NCI-H226 (cell line): ENCODE results near the gene KLHL29.
"Not testable (repeated sequence)": the region's sequence is repeated elsewhere in the genome, so short reads cannot be mapped to it uniquely, and the experiment has no call there.

ENCODE experiments used
- DNase-seq: peaks from one replicate; pipeline ENCODE4 v3.0.0-alpha.2; 2015

The KLHL29 gene

DNA sequence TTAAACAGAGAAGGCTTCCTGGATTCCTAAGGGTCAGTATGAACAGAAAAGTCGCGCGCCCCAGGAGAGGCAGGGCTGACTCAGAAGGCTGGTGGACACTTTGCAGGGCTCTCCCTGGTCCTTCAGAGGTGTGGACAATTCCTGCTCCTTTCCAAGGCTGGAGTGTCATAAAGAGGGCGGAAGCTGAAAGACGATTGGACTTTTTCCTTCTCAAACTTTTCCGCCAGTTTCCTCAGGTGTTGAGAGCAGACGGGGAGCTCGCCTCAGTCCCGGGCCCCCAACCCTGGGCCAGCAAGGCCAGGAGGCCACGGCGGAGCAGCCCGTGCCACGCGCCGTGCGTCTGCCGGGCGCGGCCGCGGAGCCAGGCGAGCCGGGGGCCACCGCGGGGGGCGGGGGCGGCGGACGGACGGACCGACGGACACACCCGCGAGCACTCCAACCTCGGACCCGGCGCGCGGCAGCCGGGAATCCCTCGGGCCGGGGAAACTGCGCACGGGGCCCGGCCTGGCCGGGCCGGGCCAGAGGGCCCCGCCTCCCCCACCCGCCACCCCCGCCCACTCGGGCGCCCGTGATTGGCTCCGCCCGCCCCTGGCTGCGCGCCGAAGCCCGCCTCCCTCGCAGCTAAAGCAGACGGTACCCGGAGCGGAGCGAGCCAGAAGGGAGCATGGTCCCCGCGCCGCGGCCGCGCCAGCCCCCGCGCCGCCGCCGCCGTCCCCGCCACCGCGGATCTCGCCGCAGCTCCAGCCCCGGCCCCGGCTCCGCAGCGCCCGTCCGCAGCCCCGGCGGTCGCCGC lies at the start of gene KLHL29:
Gene KLHL29, plus strand, starts transcription at position 629 of the 793 bp plus-strand sequence. CDS start 177,018 bp downstream, outside the sequence.
- peak; percentile 66 for DNase-seq

DNA sequence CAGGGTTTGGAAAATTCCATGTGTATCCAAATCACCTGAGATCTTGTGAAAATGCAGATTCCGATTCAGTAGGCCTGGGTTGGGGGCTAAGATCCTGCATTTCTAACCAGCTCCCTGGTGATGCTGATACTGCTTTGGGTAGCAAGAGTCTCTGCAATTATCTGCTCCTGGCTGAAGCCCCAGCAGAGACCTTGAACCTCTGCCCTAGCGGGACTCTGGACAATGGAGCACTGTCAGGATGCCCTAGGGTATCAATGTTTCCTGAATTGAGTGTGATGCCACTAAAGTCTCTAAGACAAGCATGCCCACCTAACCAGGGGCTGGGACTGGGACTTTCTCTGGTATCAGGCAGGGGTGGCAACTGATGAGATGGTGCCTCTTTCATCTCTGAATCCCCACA lies 49.4 kb upstream of the KLHL29 start:
- no peak for DNase-seq

DNA sequence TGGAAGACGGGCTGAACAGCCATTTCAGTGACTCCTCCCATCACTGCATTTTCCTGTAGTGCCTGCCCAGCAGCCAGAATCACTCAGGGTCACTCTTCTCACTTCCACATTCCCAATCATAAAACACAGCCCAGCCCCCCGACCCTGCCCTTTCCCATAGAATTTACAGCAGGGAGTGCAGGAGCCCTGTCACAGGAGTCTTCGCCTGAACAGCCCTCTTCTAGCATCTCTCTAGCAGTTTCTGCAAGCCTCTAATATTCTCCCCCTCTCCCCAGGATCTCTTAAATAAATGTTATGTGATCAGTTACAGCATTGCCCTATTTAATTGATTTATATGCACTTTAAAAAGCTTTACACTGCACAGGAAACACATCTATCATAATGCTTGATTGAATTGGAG lies 42.9 kb upstream of the KLHL29 start:
- DNase-seq = no peak

DNA sequence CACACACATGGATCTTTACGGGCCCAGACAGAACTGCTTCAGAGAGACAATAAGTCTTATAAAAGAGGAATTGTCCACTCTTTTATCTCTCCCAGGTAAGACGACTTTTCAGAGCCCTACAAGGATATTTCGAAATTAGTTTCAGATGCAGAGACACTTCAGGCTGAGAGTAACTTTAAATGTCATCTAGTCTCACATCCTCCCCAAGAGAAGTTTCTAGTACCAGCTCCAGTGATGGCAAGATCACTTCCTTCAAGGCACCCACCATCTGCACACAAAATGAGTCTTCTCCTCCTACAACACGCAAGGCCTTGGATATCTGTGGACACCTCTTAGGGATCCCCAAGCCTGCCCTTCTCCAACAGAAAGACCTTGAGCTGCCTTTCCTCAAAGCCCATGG lies 39.0 kb upstream of the KLHL29 start:
- DNase-seq = no peak

DNA sequence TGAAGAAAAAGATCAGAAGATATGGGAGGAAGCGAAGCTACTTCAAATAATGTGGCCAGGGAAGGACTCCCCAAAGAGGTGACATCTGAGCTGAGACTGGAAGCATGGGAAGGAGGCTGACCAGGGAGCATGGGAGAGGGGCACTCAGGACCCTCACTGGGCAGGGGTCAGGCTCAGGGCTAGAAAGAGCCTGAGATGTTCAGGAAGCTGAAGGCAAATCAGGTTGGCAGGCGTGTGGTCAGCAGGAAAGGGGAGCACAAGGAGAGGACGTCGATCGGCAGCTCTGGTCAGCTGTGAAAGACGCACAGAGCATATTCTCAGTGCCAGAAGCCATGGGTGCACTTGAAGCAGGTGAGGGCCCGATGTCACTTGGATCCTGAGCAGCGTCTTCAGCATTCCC lies 38.2 kb upstream of the KLHL29 start:
- no peak for DNase-seq

DNA sequence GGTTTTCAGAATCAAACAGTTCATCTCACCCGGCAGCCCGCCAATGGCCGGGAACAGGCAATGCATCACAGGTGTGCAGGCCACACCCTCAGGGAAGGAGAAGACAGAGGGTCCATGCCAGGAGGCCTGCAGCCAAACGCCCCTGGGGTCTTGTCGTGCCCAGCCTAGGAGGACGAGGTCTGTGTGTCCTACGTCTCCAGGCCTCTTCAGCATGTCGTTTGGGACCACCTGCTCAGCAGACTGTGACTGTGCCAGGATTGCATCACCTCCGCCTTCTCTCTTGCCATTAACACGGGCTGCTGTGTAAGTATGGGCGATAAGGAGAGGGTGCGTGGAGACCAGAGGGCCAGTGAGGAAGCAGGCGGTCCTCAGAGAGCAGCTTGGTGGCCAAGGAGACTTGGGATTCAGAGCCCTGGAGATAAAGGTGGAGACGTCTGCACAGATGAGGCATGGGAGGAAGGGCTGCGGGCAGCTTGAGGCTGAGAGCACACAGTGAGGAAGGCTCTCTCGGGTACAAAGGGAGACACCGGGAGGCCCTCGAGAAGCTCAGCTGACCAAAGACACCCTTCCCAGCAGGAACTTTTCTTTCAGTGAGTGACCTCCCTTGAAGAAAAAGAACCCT lies 37.4 kb upstream of the KLHL29 start:
- no peak for DNase-seq

DNA sequence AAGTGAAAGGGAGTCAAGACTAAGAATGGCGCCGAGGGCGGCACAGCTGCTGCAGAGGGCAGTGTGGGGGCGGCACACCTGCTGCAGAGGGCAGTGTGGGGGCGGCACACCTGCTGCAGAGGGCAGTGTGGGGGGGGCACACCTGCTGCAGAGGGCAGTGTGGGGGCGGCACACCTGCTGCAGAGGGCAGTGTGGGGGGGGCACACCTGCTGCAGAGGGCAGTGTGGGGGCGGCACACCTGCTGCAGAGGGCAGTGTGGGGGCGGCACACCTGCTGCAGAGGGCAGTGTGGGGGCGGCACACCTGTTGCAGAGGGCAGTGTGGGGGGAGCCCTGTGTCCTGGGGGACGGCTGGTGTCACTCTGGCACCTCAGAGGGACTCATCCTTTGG lies 36.9 kb upstream of the KLHL29 start:
- DNase-seq = not testable (repeated sequence)

DNA sequence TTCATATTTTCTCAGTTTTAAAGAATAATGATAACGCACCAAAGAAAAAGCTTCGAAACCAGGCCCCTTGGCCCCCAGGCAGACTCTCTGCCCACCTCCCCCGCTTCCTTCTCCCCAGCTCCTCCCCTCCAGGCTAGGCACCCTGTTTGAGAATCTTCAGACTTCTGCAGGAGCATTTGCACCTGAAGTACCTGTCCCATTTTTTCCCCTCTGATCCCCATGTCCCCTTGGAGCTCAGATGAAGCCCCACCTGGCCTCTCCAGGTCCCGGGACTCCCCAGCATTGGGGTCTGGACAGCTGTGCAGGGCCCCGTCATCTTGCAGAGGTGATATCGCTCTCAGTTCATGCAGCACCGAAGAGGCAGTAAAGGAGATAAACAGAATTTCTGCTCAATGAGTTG lies 35.5 kb upstream of the KLHL29 start:
- DNase-seq = no peak

DNA sequence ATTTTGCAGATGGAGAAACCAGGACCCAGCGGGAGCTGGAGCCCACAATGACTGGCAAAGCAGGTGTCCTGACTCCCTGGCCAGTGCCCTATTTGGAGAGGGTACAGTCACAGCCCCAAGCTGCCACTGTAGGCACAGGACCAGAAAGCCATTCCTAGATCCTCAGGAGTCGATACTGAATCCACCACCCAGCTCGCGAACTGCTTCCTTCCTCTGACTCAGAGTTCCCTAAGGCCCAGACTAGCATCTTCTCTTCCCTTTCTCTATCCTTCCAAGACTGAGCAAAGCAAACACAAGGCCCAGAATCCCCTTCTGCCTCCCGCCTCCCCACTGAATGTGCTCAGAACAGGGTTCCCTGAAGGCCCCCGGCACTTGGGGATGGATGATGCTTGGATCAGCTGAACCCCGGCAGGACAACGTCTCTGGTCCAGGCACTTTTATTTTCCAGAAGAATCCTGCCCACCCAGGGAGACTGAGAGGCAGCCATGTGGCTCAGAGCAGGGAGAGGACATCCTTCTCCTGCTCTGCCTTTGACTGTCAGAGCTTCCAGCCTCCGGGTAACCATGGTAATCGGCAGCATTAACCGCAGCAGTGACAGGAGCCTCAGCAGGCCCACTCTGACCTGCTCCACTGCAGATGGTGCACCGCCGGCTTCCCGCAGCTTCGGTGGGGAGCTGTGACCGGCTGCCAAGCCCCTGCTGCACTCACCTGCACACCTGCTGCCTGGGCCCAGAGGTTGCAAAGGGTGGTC lies 34.8 kb upstream of the KLHL29 start:
- no peak for DNase-seq

DNA sequence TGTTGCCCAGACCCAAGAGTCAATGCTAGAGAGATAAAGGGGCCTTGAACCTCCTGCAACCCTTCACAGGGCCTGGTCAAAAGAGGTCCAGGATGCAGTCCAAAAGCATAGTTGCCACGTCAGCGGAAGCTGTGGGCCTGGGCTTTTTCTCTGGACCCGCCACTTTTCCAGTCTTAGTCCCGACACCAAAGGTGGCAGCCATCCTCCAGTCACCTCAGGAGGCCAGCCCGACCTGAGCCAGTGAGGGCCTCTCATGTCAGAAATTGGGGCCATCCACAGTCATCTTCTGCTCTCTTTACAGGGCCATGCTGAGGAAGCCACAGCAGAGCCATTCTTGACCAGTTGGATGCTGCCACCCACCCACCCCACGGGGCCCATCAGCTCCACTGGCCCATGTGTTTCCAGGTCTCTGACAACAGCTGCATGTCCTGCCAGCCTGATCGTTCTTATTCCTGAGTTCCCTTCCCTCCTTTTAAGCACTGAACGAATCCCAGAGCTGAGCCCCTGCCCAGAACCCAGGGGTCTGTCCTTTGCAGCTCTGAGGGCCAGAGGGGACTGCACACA lies 34.1 kb upstream of the KLHL29 start:
- DNase-seq = no peak

DNA sequence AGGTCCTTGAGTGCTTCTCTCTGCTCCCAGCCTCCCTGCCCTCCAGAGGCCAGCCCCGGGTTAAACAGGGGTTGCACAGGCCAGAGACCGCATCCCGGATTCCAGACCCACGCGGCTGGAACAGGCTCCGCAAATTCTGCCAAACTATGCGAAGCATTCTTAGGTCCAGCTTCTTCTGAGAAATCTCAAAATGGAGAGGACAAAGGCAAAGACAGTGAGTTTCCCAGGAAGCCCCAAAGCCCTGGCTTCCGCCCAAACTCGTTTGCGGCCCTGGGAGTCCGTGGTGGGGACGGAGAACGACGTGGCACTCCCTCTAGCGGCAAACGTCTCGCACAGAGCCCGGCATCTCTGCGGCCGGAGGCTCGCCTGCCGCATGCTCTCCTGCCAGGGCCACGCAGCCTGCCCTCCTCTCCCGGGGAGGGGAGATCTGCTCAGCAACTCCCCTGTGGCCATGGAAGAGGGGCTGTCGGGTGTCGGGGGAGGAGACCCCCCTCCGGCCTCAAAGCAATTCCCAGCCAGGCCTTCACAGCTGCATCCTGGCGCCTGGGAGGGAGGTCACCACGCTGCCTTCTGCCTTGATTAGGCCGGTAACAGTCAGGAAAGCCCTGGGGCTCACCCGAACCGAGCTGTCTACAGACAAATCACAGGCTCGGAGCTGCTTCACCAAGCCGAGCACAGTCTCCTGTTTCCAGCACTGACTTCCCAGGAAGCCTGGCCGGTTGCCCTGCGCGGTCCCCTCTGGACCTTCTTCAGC lies 33.4 kb upstream of the KLHL29 start:
- DNase-seq = peak; percentile 57

DNA sequence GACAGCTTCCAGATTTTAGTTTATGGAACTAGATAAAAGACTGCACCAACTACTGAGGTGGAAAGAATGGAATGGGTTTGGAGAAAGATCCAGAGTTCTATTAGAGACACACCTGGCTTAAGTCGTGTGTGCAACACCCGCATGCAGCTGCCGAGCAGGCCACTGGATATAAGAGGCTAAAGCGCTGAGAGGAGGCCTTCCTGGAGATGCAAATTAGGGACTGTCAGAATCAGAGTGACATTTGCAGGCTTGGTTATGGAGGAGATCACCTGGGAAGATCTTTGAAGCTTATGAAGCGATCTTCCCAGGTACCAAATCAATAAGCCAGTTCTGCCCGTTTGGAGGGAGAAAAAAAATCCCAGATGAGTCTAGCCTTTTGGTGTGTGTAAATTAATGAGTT lies 30.4 kb upstream of the KLHL29 start:
- no peak for DNase-seq

DNA sequence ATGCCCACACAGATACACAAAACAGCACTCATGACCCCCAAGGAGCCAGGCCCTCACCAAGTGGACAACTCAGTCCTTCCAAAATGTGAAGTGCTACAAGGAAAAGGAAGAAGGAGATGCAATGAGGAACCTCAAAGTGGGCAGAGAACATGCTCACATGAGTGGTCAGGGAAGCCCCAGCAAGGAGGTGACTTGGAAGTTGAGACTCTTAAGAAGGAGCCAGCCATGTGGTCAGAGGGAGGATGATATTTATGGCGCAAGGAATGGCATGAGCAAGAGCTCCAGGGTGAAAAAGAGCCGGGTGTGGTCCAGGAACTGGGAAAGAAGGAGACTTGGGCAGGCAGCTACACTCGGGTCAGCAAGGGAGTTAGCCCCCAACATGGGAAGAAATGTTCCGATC lies 30.0 kb upstream of the KLHL29 start:
- no peak for DNase-seq

DNA sequence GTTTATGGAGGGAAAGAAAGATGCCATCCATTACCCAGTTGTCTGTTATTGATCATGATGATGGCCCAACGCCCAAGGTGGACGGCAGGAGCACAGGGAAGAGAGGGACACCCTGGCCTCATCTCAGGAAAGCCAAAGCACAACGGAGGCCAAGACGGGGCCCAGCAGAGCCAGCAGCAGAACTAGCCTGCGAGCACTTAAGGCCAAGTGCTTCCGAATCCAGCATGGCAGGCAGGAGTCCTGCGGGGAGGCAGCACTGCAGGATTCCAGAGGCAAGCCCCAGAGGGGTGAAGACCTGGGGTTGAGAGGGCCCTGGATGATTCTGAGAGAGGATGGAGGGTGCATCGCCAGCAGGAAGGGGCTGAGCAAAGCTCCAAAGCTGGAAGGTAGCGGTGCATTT lies 28.3 kb upstream of the KLHL29 start:
- DNase-seq = no peak

DNA sequence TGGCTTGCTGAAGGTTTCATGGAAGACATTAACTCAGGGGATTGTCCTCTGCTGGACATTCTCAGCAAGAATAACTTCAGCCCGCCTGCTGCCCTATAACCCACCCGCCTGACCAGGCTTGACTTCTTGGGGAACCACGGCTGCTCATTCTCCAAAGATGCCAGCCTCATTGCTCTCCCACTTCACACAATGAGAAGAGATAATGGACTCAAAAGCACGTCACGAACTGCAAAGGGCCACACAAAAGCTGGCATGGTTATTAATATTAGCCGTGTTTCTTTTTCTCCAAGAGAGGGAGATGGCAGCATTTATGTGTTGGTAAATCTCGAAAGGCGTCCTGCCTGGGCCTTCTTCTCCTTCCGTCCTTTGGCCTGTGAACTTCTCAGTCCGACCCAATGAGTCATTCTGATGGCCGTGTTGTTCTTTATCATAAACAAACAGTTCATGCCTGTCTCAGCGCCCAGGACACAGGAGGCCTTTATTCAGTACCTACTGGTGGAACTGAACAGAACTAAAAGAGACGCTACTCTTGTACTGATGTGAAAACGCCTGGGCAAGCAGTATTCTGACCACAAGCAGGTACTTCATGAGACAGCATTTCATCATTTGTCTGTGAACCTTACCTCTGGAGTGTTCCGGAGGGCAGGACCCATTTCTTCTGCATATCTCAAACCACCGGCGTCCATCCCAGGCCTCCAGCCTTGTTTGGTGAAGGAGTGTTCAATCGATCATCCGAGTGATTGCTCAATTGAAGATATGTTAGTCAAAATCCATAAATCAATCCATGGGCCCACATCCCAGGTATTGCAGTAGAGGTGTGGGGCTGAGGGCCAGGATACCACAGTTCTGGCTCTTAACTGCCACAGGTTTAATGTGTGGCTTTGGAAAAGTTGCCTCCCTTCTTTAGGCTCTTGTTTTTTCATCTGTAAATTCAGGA lies 25.1 kb upstream of the KLHL29 start:
- no peak for DNase-seq

DNA sequence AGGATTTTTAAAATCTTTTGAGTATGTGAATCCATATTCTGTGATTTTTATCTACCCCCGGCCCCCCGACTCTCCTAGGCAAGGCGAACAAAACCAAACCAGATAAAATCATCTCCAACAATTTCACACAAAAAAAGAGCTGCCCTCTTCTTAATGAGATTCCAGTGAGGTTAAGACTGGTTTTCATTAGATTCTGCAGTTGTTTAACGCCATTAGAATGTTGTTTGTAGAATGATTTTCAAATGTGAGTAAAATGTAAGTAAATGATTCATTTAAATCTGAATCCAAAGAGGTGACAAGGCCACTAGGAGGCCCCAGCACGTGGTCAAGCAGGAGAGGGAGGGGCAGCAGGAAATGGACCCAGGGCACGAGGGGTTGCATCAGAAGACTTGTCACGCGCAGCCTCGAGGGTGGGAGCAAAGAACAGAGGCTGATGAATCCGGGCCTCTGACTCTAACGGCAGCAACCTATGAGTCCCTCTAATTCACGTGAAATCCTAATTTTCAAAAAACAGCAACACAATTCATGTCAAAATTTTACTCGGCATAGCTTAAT lies 24.3 kb upstream of the KLHL29 start:
- no peak for DNase-seq

DNA sequence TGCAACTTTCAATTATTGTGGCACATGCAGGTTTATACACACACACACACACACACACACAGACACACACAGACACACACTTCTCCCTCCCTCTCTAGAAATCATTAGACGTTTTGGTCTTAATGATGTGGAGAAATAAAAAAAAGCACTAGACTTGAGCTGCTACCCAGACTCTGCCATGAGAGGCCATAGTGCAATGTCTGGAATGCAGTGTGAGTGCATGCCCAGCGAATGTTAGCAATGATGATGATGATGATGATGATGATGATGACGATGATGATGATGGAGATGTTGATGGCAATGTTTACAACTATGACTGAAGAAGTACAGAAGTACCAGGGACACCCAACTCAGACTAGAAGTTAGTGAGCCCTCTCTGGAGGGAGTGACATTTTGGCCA lies 23.8 kb upstream of the KLHL29 start:
- no peak for DNase-seq

DNA sequence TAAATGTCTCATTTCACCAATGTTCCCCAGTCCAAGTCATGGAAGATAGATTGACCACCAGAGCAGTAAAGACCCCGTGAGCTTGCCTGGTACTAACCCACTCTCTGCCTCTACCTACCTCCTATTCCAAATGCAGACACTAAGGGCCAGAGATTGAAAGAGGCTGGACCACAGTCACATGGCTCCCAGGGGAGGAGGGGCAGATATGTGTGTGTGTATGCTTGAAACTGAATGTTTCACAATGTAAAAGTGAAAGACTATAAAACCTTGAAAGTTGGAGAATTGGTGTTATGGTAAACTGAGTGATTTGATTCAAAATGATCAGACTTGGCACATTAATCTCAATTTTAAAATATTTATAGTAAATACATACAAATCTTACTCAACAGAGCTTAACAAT lies 21.7 kb upstream of the KLHL29 start:
- no peak for DNase-seq

DNA sequence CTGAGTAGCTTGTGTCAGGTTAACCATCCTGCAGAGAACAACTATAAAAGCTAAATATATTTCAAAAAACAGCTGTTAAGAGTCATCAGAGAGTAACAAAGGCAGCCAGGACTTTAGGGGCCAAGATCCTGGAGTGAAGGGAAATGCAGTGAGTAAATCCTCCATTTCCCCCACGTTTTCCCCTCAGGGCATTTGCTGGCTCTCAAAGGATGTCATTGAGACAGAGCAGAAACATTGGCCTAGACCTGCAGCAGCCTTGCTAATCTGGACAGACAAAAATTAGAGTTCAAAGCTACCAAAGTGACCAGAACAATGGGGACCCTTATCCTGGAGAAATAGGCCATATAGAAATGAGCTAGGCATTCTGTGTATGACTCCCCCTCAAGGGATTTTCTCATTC lies 21.1 kb upstream of the KLHL29 start:
- no peak for DNase-seq

DNA sequence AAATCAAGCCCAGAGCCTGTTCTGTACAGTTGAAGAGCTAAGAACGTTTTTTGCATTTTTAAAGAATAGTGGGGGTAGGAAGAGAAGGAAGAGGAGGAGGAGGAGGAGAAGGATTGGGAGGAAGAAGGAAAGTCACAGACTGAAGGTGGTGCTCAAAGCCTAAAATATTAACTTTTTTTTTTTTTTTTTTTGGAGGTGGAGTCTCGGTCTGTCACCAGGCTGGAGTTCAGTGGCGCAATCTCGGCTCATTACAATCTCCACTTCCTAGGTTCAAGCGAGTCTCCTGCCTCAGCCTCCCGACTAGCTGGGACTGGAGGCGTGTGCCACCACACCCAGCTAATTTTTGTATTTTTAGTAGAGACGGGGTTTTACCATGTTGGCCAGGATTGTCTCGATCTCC lies 18.3 kb upstream of the KLHL29 start:
- DNase-seq = no peak

DNA sequence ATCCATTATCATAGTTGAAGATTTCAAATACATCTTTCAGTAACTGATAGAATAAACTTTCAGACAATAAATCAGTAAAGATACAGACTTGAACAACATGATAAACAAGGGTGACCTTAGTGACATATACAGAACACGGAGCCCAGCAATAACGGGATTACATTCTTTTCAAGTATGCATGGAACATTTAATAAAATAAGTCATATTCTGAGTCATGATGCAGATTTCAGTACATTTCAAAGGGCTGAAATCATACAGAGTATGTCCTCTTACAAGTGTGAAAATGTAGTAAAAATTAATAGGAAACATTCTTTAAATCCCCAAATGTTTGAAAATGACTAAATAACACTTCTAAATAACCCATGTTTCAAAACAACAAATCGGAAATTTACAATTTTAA lies 17.2 kb upstream of the KLHL29 start:
- no peak for DNase-seq

DNA sequence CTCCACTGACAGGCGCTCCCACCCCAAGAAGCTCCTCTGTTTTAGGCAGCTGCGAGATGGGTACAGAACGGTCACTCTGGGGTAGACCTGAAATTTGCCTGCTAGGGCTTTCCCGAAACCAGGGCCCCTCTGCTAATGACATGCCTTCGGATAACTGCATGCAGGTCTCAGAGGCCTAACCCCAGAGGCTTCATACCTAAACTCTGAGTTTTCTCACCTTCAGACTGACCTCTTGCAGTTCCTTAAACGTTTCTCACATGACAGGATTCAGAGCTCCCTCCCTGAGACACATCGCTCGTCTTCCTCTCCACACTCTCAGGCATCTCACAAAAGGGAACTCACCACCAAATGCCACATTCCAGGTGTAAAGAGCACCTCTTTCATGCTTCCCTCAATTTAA lies 11.3 kb upstream of the KLHL29 start:
- DNase-seq = no peak
